Pancreas (tissue), 10 donors: ENCODE data around the gene FOXI2. TPM values are rescaled to one million over a fixed set of nuclear protein-coding genes. Genes with fewer than 3 reads are reported as not detected.

Experiments
- ATAC-seq, 4 donors: fragments of 200-7000 bp; cut with Tn5 transposase; one replicate each; pipeline versions ENCODE4 v1.8.0 to v1.9.1; 2020; ENCODE audit warnings: mild to moderate bottlenecking in 4 of 4, moderate library complexity in 4 of 4
- DNase-seq, 6 donors: peaks; one replicate each; pipeline ENCODE4 v3.0.0-alpha.2; 2020
- FAIRE-seq: peaks from 2 replicates; lab custom pipeline; 2012; peaks lifted over from hg19 to GRCh38; lab: Jason Lieb, UNC
- H3K27ac ChIP-seq, 4 donors: fragments of 200-600 bp; sonication (generic); 1 replicate in 3 of 4; 2 replicates in 1 of 4; pipeline versions ENCODE4 v1.5.0 to v1.8.0; 2020
- H3K27me3 ChIP-seq, 4 donors: fragments of 200-600 bp; one replicate each; pipeline ENCODE4 v1.8.0; 2021
- H3K36me3 ChIP-seq, 3 donors: fragments of 200-600 bp; sonication (generic) in 1 of 3; one replicate each; pipeline versions ENCODE4 v1.5.0 to v1.8.0; 2020 to 2021
- H3K4me1 ChIP-seq, 3 donors: fragments of 200-600 bp; one replicate each; pipeline ENCODE4 v1.8.0; 2021
- H3K4me3 ChIP-seq, 4 donors: fragments of 200-600 bp; sonication (generic) in 2 of 4; one replicate each; pipeline versions ENCODE4 v1.5.0 to v1.8.0; 2020 to 2021
- H3K9me3 ChIP-seq, 4 donors: fragments of 200-600 bp; one replicate each; pipeline ENCODE4 v1.8.0; 2021
- CTCF ChIP-seq, 4 donors: fragments of 200-600 bp; sonication (generic) in 3 of 4; IDR thresholded peaks; one replicate each; pipeline versions ENCODE4 v1.5.0 to v1.8.0; 2021; ENCODE audit warnings: antibody characterized with exemption in 4 of 4
- WGBS, 2 donors: extraction: QIAGEN DNeasy Blood & Tissue Kit; methylation state at CpG; one replicate each; pipeline ENCODE4 v1.1.7; 2013; 5-methylcytosine and 5-hydroxymethylcytosine counted together
- intact Hi-C, 3 donors: fragments of 100-400 bp; cut with DNase I; formaldehyde crosslinking; loops; one replicate each; pipeline versions ENCODE4 v1.11.1 to v1.14.2; 2022
- polyA plus RNA-seq, 2 donors: library from polyadenylated mRNA; stranded (reverse); fragments of 200-250 nt; gene quantifications; one replicate each; pipeline ENCODE4 v1.2.3, GENCODE V29; 2013
- total RNA-seq, 6 donors: library from RNA; stranded (reverse); fragmentation: NEBNext Ultra II Directional in 4 of 6; extraction: Animal tissue kit (Norgen Biotek cat#: 25700) in 4 of 6; gene quantifications; one replicate each; pipeline versions ENCODE4 v1.2.1 to v1.2.4, GENCODE V29; 2021 to 2023
- donor health status: healthy with polysubstance abuse.
- donor health status: DM: no; HTN: no; CAD: no; lungs with moderate emphysema.
- donor health status: DM: no; HTN: no; CAD: no.
- donor health status: control.
- donor health status: control.
- donor health status: Bipolar disorder and iron deficiency.
- donor health status: DM: yes; HTN: yes; CAD: no.
- donor health status: DM: no; HTN: no; CAD: no.
- donor health status: DM: no; HTN: no; CAD: no.
- donor health status: DM: yes; HTN: yes; CAD: no.

Gene FOXI2
- total and polyA plus RNA-seq, 8 donors = 0.05 to 0.22 (median 0.06) TPM; not detected in 4

- Histone ChIP-seq H3K36me3 (no peaks in the 10 kb centered on the region), H3K4me3 (no peak overlapping the region), H3K4me1 (no peaks in the 10 kb centered on the region), H3K9me3 (no peaks in the 10 kb centered on the region), H3K27ac (no peak overlapping the region), H3K27me3 (peaks cover 0 to 16% (median 0%) of the 10 kb centered on the region in 4 donors)
- ATAC-seq (no peak), DNase-seq (no peak), FAIRE-seq (no peak)
- 18 to 45% methylated on average over 1 of the region's 1 CpG for WGBS, 2 donors
- intact Hi-C loops = no loop called here
- TF ChIP-seq CTCF (IDR thresholded peaks at IDR 0.05) = no peak
Observed at GRCh38 chr10:127762925-127763324, 25.9 kb downstream of the FOXI2 start.

- Histone ChIP-seq H3K36me3 (no peaks in the 10 kb centered on the region), H3K27ac (no peak overlapping the region), H3K4me3 (no peak overlapping the region), H3K9me3 (no peaks in the 10 kb centered on the region), H3K4me1 (no peaks in the 10 kb centered on the region), H3K27me3 (no peaks in the 10 kb centered on the region)
- DNase-seq (no peak), FAIRE-seq (no peak), ATAC-seq (no peak)
- intact Hi-C loops = no loop called here
- no peak for TF ChIP-seq CTCF (IDR thresholded peaks at IDR 0.05)
- 24 to 31% methylated on average over 10 of the region's 10 CpGs for WGBS, 2 donors
Observed at GRCh38 chr10:127774766-127775559, 38.0 kb downstream of the FOXI2 start.

- H3K4me1 ChIP-seq = no peaks in the 10 kb centered on the region
- ATAC-seq = no peak
- no peak for FAIRE-seq
- no peaks in the 10 kb centered on the region for H3K9me3 ChIP-seq
- DNase-seq = no peak
- intact Hi-C loops = no loop called here
- H3K27me3 ChIP-seq = no peaks in the 10 kb centered on the region
- H3K4me3 ChIP-seq = no peak overlapping the region
- no peak for TF ChIP-seq CTCF (IDR thresholded peaks at IDR 0.05)
- no peaks in the 10 kb centered on the region for H3K36me3 ChIP-seq
- H3K27ac ChIP-seq = no peak overlapping the region
- WGBS, 2 donors = 37 to 44% methylated on average over 2 of the region's 2 CpGs
Observed at GRCh38 chr10:127776816-127777215, 39.8 kb downstream of the FOXI2 start.

- intact Hi-C loops = no loop called here
- ATAC-seq = no peak
- H3K4me1 ChIP-seq = no peaks in the 10 kb centered on the region
Observed at GRCh38 chr10:127781412-127781811, 44.4 kb downstream of the FOXI2 start.

More at GRCh38 chr10:127781412-127781811, 44.4 kb downstream of the FOXI2 start:
- WGBS, 2 donors = 53 to 62% methylated on average over 1 of the region's 1 CpG
- FAIRE-seq = no peak
- no peaks in the 10 kb centered on the region for H3K36me3 ChIP-seq
- no peak for TF ChIP-seq CTCF (IDR thresholded peaks at IDR 0.05)
- no peaks in the 10 kb centered on the region for H3K27me3 ChIP-seq
- no peak for DNase-seq
- H3K9me3 ChIP-seq = no peaks in the 10 kb centered on the region
- H3K4me3 ChIP-seq = no peak overlapping the region
- H3K27ac ChIP-seq = no peak overlapping the region
